GM12891 (cell line): ENCODE results near the gene NRXN3.

ENCODE experiments used
- DNase-seq: peaks from one replicate; pipeline ENCODE4 v3.0.0; 2011; ENCODE audit warnings: low spot score; ENCODE audit not compliant: insufficient read length
- FAIRE-seq: peaks from 2 replicates; lab custom pipeline; 2011; peaks lifted over from hg19 to GRCh38; lab: Jason Lieb, UNC
- PAX5 ChIP-seq: IDR thresholded peaks from 2 replicates; pipeline ENCODE4 v1.6.1; 2011; ENCODE audit warnings: low read length, moderate library complexity, mild to moderate bottlenecking; ENCODE audit not compliant: insufficient read depth, severe bottlenecking
- POLR2A ChIP-seq: IDR thresholded peaks from 2 replicates; pipeline ENCODE4 v1.6.1; 2011; ENCODE audit warnings: low read depth, low read length, control low read depth
- POLR2AphosphoS5 ChIP-seq: IDR thresholded peaks from 2 replicates; pipeline ENCODE4 v1.6.1; 2011; ENCODE audit warnings: low read depth, low read length, control low read depth
- POU2F2 ChIP-seq: IDR thresholded peaks from 2 replicates; pipeline ENCODE4 v1.6.1; 2011; ENCODE audit warnings: low read depth, mild to moderate bottlenecking, control low read depth, low read length, moderate library complexity
- SPI1 ChIP-seq: IDR thresholded peaks from 2 replicates; pipeline ENCODE4 v1.6.1; 2011; ENCODE audit warnings: low read depth, low read length, control low read depth
- TAF1 ChIP-seq: IDR thresholded peaks from 2 replicates; pipeline ENCODE4 v1.6.1; 2011; ENCODE audit warnings: low read depth, low read length, control low read depth

NRXN3 gene

DNA sequence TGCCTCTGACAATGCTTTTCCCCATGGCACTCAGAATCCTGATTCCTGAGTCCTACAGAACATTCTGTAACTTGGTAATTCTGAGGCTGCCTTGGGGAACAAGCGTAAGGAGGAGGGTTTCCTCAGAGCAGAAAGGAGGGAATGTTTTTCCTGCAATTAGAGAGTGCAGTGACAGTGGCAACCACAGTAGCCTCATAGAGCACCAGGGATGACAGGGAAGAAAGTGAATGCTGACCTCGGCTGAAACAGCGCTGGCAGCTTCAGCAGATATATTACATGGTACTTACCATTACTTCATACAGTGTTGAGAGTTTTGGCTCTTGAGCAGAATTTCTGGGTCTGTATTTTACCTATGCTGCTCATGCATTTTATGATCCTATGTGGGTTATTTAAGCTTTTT is 757.1 kb downstream of the NRXN3 start:
- no peak for TF ChIP-seq TAF1
- no peak for TF ChIP-seq POLR2A
- no peak for TF ChIP-seq PAX5
- TF ChIP-seq SPI1, result no peak
- TF ChIP-seq POU2F2, result no peak
- TF ChIP-seq POLR2AphosphoS5, result no peak
- FAIRE-seq, result no peak
- DNase-seq, result no peak

DNA sequence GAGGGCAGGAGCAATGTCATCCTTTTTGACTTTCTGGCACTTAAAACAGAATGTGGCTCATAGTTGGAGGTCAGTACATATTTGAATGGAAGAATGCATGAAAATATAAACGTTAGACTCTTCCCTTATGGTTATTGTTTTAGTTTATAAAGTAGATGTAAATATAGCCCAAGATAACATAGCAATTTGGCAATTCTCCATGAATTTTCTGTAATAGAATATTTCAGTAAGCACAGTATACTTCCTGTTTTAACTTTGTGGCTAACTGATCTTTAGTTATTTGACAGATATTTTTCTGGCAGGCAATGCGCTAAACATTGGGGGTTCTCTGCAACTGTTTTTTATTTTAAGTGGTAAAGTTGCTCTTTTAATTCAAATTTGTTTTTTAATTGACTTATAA is 763.0 kb downstream of the NRXN3 start:
- DNase-seq (no peak), FAIRE-seq (no peak)

DNA sequence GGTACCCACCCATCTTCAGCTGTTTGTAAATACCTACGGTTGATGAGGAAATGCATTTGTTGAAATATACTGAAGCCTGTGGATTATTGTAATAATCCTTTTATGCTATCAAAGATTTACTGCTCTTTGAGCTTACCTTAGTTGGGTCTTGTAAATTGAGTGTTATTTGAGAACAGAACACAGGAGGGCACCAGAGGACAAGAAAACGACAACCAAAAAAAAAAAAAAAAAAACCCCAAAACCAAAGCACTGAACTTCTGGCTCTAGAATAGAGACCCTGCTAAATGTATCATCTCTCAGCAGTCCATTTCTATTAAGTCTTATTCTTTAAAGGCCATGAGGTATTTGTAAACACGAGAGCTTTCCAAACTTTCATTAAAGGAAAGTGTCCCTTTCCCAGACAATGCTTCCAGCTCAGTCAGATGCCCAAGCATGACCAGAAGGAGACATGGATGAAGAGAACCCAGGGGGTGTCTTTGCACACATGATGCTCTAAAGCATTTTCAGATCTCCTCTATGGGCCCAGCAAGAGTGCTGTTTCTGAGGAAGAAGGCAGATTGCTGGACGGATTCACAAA is 763.9 kb downstream of the NRXN3 start:
- FAIRE-seq, result no peak
- TF ChIP-seq SPI1, result no peak
- TF ChIP-seq PAX5, result no peak
- TF ChIP-seq POLR2AphosphoS5, result no peak
- no peak for TF ChIP-seq TAF1
- no peak for TF ChIP-seq POU2F2
- no peak for TF ChIP-seq POLR2A
- peak; percentile 5 for DNase-seq

More for the DNA sequence above, 763.0 kb downstream of the NRXN3 start:
- no peak for TF ChIP-seq SPI1
- TF ChIP-seq POLR2A, result no peak
- TF ChIP-seq POU2F2, result no peak
- TF ChIP-seq POLR2AphosphoS5, result no peak
- TF ChIP-seq PAX5, result no peak
- no peak for TF ChIP-seq TAF1

- no peak for DNase-seq
- FAIRE-seq, result no peak
- TF ChIP-seq POLR2A, result no peak
- no peak for TF ChIP-seq SPI1
- no peak for TF ChIP-seq POU2F2
Measured at GRCh38 chr14:78946949-78947348, 776.8 kb downstream of the NRXN3 start.

DNA sequence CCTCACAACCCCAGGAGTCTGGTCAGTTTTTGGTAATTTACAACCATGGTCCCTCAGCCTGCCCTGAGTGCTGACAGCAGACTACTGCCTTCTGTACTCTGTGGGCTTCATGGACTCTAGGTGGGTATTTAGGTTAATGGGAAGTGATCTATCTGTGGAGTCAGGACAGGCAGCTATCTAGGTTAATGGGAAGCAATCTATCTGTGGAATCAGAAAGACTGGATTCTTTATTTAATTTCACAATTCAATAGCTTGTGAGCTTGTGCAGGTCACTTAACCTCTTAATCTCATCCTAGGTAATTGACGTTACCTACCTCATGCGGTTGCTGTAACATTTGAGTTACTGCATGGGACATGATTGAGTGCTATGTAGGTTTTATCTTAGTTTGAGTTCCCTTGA is 777.5 kb downstream of the NRXN3 start:
- TF ChIP-seq POU2F2 (no peak), TAF1 (no peak), POLR2AphosphoS5 (no peak), PAX5 (no peak), POLR2A (no peak), SPI1 (no peak)
- no peak for DNase-seq
- FAIRE-seq, result no peak

DNA sequence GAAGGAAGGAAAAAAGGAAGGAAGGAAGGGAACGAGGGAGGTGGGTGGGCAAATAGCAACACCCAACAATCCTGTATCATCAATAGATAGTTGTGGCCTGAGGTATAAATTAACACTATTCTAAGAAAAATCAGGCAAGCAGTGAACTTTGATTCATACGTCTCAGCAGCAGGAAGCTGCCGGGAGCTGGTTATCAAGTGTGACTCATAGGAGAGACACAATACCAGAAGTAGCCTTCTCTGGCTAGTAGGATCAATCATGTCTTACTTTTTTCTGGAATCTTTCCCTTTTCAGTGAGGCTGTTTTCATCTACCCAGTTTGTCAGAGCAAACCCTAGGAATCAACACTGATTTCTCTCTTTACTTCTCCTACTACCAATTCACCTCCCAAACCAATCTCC is 780.5 kb downstream of the NRXN3 start:
- TF ChIP-seq POLR2AphosphoS5 (no peak), TAF1 (no peak)
- DNase-seq (no peak), FAIRE-seq (no peak)

DNA sequence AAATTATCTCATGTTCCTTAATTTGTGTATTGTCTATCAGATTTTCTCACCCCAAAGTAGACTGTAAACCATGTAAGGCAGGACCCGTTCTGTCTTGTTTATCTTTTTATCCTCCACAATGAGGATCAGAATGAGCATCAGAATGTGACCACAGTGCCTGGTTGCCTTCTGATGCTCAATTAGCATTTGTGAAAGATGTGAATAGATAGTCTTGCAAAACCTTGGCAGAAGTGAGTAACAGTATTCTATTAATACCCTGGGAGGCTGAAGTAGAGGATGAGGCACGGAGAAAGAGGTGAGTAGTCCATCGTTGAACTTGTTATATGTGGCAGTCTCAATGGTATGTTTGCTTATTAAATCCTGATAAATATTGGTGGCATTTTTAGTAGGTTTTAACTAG is 781.4 kb downstream of the NRXN3 start:
- FAIRE-seq, result no peak
- DNase-seq, result no peak
- TF ChIP-seq TAF1 (no peak), POLR2AphosphoS5 (no peak), POLR2A (no peak), SPI1 (no peak), PAX5 (no peak), POU2F2 (no peak)

DNA sequence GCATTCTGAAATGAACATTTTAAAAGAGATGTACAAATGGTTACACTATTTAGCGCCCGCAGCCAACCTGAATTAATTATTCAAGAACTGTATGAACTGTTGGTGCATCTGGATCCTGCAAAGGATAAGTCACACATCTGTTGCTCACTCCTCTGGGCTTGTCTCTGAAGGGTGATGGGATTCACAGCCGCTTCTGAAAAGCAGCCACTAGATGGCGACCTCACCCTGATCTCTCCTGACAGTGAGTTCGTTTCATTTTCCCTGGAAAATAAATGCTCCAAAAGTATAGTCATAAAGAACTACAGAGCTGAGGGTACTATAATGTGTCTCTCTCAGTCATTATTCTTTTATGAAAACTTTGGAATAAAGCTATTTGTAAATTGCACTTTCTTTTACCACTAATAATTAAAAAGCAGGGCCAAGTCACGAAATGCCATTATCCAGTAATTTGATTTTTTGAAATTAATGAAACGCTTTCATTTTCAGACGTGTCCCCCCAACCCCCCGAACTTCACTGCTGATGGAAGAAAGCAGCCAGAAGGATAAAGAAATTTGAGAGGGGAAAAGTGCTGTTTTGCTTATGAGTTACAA is 789.6 kb downstream of the NRXN3 start:
- DNase-seq (peak; percentile 22), FAIRE-seq (no peak)
- TF ChIP-seq SPI1 (no peak), TAF1 (no peak), POU2F2 (no peak), POLR2A (no peak), POLR2AphosphoS5 (no peak), PAX5 (no peak)

DNA sequence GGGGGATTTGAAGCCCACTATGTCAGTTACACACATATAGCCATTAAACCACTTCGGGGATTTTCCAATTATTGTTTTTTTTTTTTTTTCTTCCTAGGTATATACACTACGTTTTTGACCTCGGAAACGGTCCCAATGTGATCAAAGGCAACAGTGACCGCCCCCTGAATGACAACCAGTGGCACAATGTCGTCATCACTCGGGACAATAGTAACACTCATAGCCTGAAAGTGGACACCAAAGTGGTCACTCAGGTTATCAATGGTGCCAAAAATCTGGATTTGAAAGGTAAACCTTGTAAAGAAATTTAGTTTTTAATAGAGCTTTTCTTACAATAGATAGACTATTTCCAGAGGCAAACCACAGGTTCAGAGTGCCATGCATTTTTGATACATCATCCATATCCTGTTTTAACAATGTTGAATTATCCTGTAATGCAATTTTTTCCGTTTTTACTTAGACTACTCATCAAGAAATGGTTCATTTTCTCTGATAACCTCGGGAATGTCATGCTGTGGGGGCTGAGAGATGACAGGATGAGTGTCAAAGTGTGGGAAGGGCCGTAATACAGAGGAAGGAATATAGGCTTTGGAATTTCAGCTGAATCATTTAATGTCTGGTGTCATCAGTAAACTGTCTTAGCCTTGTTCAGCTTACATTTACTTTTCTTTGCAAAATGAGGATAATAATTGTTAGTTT is 797.1 kb downstream of the NRXN3 start:
- TF ChIP-seq PAX5, result no peak
- FAIRE-seq (no peak), DNase-seq (no peak)

- no peak for TF ChIP-seq POLR2A
- no peak for TF ChIP-seq POLR2AphosphoS5
- no peak for TF ChIP-seq POU2F2
- no peak for TF ChIP-seq TAF1
- TF ChIP-seq SPI1, result no peak
- TF ChIP-seq PAX5, result no peak
- no peak for FAIRE-seq
Measured at GRCh38 chr14:78968265-78968664, 798.1 kb downstream of the NRXN3 start.

GRCh38 chr14:78970677-78971076 is 800.5 kb downstream of the NRXN3 start:
- DNase-seq (no peak), FAIRE-seq (no peak)

More at GRCh38 chr14:78968265-78968664, 798.1 kb downstream of the NRXN3 start:
- DNase-seq, result no peak

More at GRCh38 chr14:78970677-78971076, 800.5 kb downstream of the NRXN3 start:
- no peak for TF ChIP-seq POU2F2
- TF ChIP-seq POLR2AphosphoS5, result no peak
- no peak for TF ChIP-seq TAF1
- TF ChIP-seq PAX5, result no peak
- TF ChIP-seq POLR2A, result no peak
- no peak for TF ChIP-seq SPI1
